SK-N-MC (cell line): ENCODE measurements around the gene TSHZ1.

Experiments
- DNase-seq: peaks from one replicate; pipeline ENCODE4 v3.0.0-alpha.2; 2011; ENCODE audit warnings: low read depth, low spot score
- H3K27ac ChIP-seq: fragments of 200-600 bp; sonication (generic); 2 replicates; pipeline ENCODE4 v1.5.1; 2016; ENCODE audit warnings: mixed run types
- H3K36me3 ChIP-seq: fragments of 200-600 bp; sonication (generic); 2 replicates; pipeline ENCODE4 v1.6.1; 2017; ENCODE audit warnings: antibody characterized with exemption, low read length, mixed read lengths; ENCODE audit not compliant: insufficient read depth
- H3K4me3 ChIP-seq: fragments of 200-600 bp; sonication (generic); 2 replicates; pipeline ENCODE4 v1.5.1; 2016
- H3K9ac ChIP-seq: fragments of 200-600 bp; sonication (generic); 2 replicates; pipeline ENCODE4 v1.8.0; 2017; ENCODE audit warnings: mixed run types, mixed read lengths; ENCODE audit not compliant: insufficient read length
- H3K9me3 ChIP-seq: fragments of 200-600 bp; sonication (generic); 2 replicates; pipeline ENCODE4 v1.6.1; 2017; ENCODE audit warnings: low read depth, mild to moderate bottlenecking, antibody characterized with exemption, low read length, moderate library complexity, mixed read lengths
- EZH2 ChIP-seq: fragments of 200-600 bp; sonication (generic); IDR thresholded peaks from one replicate; pipeline ENCODE4 v1.6.1; 2017; ENCODE audit warnings: antibody characterized with exemption
- FOXP2 ChIP-seq: optimal IDR thresholded peaks from 2 replicates; pipeline ENCODE3; 2011; ENCODE audit warnings: mild to moderate bottlenecking, moderate library complexity; ENCODE audit not compliant: insufficient read depth; ENCODE audit errors: extremely low read length, control extremely low read depth
- POLR2AphosphoS5 ChIP-seq: IDR thresholded peaks from 2 replicates; pipeline ENCODE4 v1.6.1; 2012; ENCODE audit warnings: mild to moderate bottlenecking, low read depth, low read length, borderline replicate concordance

TSHZ1 gene

DNA sequence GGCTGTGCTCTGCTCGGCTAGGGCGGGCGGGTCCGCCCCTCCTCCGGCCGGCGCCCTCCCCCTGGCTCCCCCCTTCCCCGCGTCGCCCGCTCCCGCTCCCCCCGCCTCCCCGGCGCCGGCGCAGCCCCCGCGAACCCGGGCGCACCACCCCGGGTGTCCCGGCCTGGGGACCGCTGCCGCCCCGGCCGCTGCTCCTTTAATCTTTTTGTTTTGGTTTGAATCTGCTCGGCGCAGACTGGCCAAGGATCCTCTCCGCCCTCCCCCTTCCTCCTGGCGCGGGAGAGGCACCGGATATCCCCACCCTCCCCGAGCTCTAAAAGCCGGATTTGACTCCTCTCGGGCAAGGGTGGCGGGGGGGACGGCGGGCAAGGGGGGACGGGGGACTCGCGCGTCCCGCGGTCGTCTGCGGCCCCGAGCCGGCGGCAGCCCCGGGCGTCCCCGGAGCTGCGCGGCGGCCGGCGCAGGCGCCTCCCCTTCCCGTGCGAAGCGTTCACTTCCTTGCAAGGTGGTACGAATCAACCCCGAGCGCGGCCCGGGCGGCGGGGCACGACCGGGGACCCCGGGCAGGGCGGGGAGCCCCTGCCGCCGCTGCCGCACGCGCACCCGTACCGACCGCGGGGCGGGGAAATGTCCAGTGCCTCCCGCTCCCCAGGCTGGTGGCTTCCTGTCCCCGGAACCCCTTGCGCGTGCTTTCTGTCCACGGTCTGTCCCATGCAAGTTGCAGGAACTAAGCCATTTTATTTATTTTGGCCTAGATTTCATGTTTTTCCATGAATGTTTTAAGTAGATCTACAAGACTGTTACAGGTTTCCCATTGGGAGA, 1.3 kb upstream of the TSHZ1 start, which contains the start of gene PTGR3:
Gene PTGR3 (minus strand): TSS at position 11 of the 822 bp plus-strand sequence. CDS start 81 bp downstream, outside the sequence.
- TF ChIP-seq EZH2 (no peak), FOXP2 (no peak), POLR2AphosphoS5 (no peak; the same call in 1 of the 2 replicates)
- H3K36me3 ChIP-seq = no peaks in the 10 kb centered on the region
- no peaks in the 10 kb centered on the region for H3K9me3 ChIP-seq
- no peak for DNase-seq
- no peak within 1 kb of the TSS for H3K27ac ChIP-seq
- peak within 1 kb of the TSS; percentile 59 for H3K9ac ChIP-seq
- H3K4me3 ChIP-seq = peak within 1 kb of the TSS; percentile 74

DNA sequence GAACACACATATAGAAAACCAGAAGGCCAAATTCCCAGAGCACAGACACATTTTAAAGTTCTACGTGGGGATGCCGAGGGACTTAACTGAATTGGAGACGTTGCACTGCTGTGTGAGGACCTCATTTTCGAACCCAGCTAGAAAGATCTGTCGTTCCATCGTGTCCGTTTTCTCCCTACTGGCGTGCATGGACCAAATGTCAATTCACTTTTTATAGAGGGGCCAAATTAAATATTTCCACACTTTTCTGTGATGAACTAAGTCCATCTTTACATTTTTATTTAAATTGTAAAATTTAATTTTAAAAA, 692 bp upstream of the TSHZ1 start:
- no peak overlapping the region for H3K27ac ChIP-seq
- no peak overlapping the region for H3K9ac ChIP-seq
- DNase-seq = no peak

DNA sequence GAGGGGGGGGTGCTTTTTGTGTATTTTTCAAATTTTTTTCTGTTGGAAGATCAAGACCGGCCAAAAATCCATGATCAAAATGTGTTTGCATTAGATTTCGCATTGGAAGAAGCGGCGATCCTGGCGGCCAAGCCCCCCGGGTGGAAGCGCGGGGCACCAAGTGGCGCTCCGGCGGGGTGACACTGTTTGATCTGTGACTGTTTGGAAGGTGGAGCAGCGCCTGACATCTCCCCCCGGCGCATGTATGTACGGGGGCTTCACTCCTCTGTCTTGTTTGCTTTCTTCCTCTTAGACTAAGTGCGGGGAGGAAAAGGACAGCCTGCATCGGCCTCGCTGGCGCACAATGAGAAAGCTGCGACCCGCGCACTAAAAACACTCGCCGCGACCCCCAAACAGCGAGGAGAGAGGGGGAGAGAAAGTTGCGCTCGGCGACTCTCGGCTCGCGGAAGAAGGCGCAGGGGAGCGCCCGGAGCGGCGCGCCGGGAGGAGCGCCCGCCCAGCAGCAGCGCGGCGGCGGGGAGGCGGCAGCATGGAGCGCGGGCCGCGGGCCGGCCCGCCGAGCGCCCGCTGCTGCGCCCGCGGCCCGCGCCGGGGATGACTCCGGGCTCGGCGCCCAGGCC, 515 bp downstream of the TSHZ1 start:
- no peak overlapping the region for H3K27ac ChIP-seq
- no peak for DNase-seq
- H3K9ac ChIP-seq = peak overlapping the region; percentile 51
- TF ChIP-seq POLR2AphosphoS5 = no peak
- peak overlapping the region; percentile 83 for H3K4me3 ChIP-seq
- no peaks in the 10 kb centered on the region for H3K36me3 ChIP-seq
- no peaks in the 10 kb centered on the region for H3K9me3 ChIP-seq

More for the DNA sequence above, 692 bp upstream of the TSHZ1 start:
- peak overlapping the region; percentile 74 for H3K4me3 ChIP-seq
- no peaks in the 10 kb centered on the region for H3K9me3 ChIP-seq
- TF ChIP-seq POLR2AphosphoS5 (no peak), EZH2 (no peak), FOXP2 (no peak)
- H3K36me3 ChIP-seq = no peaks in the 10 kb centered on the region

DNA sequence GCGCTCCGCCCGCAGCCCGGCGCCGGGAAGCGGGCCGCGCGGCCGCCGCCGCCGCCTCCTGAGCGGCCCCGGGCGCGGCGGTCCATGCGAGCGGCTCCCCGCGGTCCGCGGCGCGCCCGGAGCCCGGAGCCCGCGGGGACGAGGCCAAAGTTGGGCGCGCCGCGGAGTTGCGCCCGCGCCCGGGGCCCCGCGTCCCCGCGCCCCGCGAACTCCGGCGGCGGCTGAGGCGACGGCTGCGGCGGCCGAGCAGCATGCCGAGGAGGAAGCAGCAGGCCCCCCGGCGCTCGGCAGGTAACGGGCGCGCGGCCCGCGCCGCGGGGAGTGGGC, 992 bp downstream of the TSHZ1 start:
- H3K9ac ChIP-seq = no peak overlapping the region
- DNase-seq = no peak
- no peak overlapping the region for H3K27ac ChIP-seq

DNA sequence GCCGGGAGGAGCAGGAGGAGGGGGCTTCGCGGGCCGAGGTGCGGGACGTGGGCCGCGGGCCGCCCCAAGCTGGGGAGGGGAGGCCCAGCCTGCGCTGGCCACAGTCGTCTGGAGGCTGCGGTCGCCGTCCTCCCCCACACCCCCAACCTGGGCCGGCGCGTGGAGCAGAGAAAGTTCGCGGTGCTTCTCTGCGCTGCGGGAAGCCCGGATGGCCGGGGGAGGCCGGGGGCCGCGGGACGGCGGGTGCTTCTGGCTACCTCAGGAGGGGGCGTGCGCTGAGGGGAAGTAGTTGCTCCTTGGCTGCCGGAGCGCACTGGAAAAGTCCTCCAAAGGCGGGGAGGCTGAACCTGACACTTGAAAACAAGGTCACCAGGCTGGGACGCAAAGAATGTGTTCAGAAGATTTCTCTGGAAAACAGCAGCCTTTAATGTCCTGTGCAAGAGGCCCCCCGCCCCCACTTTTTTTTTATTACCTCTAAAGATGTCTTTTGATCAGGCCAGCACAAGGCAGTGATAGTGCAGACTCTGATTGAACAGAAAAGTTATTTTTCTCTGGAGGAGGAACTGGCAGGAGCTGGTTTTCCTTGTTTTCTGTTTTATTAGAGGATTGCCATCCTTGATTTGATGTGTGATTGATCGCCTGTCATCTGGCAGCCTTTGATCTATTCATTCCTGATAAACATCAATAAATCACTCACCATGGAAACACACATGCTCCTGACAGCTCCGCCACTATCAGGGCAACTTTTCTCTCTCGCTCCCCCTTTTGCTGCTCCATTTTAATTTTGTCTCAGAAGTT, 1.6 kb downstream of the TSHZ1 start:
- Histone ChIP-seq H3K9ac (no peak overlapping the region), H3K27ac (no peak overlapping the region), H3K36me3 (no peaks in the 10 kb centered on the region), H3K9me3 (no peaks in the 10 kb centered on the region), H3K4me3 (peak overlapping the region; percentile 63)
- DNase-seq = no peak
- TF ChIP-seq EZH2 (no peak), FOXP2 (no peak), POLR2AphosphoS5 (no peak)

More for the DNA sequence above, 992 bp downstream of the TSHZ1 start:
- H3K9me3 ChIP-seq = no peaks in the 10 kb centered on the region
- H3K4me3 ChIP-seq = peak overlapping the region; percentile 63
- TF ChIP-seq EZH2 = no peak
- TF ChIP-seq POLR2AphosphoS5 = no peak
- no peak for TF ChIP-seq FOXP2
- H3K36me3 ChIP-seq = no peaks in the 10 kb centered on the region

DNA sequence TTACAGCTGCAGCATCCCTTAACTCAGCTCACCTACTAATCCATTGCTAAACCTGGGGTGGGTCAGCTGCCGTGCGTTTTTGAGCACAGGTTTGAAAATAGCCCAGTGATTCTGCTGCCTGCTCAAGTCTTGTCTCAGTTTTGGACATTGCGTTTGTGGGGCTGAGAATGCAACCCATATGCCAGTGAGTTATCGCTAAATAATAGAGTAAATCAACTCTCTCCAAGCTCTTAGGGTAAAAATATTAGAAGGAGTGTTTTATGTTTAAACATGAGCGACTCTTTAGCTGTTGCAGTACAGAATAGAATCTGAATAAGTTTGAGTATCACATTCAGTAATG, 2.1 kb downstream of the TSHZ1 start:
- Histone ChIP-seq H3K4me3 (no peak overlapping the region), H3K36me3 (no peaks in the 10 kb centered on the region), H3K27ac (no peak overlapping the region), H3K9me3 (no peaks in the 10 kb centered on the region), H3K9ac (no peak overlapping the region)
- no peak for DNase-seq
- TF ChIP-seq FOXP2 = no peak
- TF ChIP-seq POLR2AphosphoS5 = no peak
- no peak for TF ChIP-seq EZH2

DNA sequence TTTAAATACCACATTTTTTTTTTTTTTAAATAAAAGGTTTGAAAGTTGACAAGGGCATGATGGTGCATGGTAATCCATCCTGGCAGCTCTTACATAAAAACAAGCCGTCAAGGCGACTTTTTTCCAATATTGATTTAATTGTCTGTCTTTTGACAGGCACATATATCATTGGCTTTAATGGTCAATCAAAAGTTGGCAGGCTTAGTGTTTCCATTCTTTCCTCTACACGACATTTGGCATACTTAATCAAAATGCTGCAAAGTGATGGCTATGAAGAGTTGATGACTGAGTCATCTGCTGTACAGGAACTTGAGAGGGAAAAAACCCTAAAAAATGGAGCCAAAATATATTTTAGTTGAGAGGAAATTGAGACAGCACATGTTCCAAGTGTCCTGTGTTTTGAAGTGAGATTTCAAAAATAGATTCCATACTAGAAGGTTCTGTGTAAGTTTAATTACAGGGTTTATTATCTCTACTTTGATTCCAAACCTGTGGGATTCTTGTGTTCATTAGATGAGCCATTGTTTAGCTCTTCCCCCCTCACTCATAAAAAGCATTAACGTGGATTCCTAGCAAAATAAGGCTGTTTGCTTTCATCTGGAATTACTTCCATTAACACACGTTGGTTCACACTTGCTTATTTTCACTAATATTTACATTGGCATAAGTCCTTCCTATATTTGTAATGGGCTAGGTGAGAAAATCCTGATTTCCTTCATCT, 3.2 kb downstream of the TSHZ1 start:
- no peak overlapping the region for H3K27ac ChIP-seq
- DNase-seq = no peak
- no peak overlapping the region for H3K4me3 ChIP-seq
- TF ChIP-seq FOXP2 (no peak), EZH2 (no peak)
- H3K36me3 ChIP-seq = no peaks in the 10 kb centered on the region
- H3K9me3 ChIP-seq = no peaks in the 10 kb centered on the region
- no peak overlapping the region for H3K9ac ChIP-seq

DNA sequence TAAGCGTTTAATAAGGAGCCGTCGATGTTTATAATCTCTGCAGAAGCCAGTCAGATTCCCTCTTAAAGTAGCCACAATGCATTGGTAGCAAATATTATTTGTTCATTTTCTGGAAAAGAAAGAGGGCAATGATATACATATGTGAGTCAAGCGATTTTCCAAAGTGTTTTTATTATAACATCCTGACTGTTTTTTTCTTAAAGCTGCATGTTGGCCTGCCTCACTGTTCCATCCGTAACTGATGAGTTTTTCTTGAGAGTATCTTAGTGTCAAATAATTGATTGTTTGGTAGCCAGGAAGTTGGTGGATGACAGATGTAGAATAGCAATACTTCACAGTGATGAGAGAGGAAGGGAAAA, 3.7 kb downstream of the TSHZ1 start:
- no peak overlapping the region for H3K4me3 ChIP-seq
- no peak overlapping the region for H3K27ac ChIP-seq

More for the DNA sequence above, 3.7 kb downstream of the TSHZ1 start:
- H3K9me3 ChIP-seq = no peaks in the 10 kb centered on the region
- no peak overlapping the region for H3K9ac ChIP-seq
- TF ChIP-seq EZH2 (no peak), FOXP2 (no peak), POLR2AphosphoS5 (no peak)
- DNase-seq = no peak
- no peaks in the 10 kb centered on the region for H3K36me3 ChIP-seq
